Endothelial cell of umbilical vein (primary cell): ENCODE measurements around the gene OR10A3. TPM values are rescaled to one million over a fixed set of nuclear protein-coding genes. Genes with fewer than 3 reads are reported as not detected.

Experiments used
- BruUV-seq: library from RNA; stranded (reverse); fragments of 400-500 nt; replicated peaks from 2 replicates; lab custom pipeline; 2021; lab: Mats Ljungman, UMichigan
- CTCF ChIA-PET: fragments of 300-600, 350-600 bp; sonication (Branson Sonifier 250); formaldehyde crosslinking; loops from one replicate; lab custom pipeline; 2021; ENCODE audit warnings: antibody characterized with exemption, inconsistent platforms; lab: Charles Lee
- POLR2A ChIA-PET: fragments of 300-600, 350-600 bp; sonication (Branson Sonifier 250); formaldehyde crosslinking; loops from one replicate; lab custom pipeline; 2021; ENCODE audit warnings: antibody characterized with exemption, inconsistent platforms; lab: Charles Lee
- DNase-seq: peaks from one replicate; pipeline ENCODE4 v3.0.0-alpha.2; 2011; ENCODE audit warnings: low read depth, low spot score
- FAIRE-seq: peaks from 2 replicates; lab custom pipeline; 2011; peaks lifted over from hg19 to GRCh38; lab: Jason Lieb, UNC
- H2AFZ ChIP-seq: 2 replicates; pipeline ENCODE4 v1.6.0; 2012; ENCODE audit warnings: low read depth, low read length, control low read depth, inconsistent platforms
- H3K27ac ChIP-seq: 2 replicates; pipeline ENCODE4 v1.5.1; 2011; ENCODE audit warnings: low read depth, mild to moderate bottlenecking, control low read depth, low read length, moderate library complexity; ENCODE audit not compliant: insufficient read depth
- H3K27me3 ChIP-seq, 2 experiments: 2 replicates each; pipeline versions ENCODE4 v1.6.0 to v1.6.1; 2011; ENCODE audit warnings: low read length in 2 of 2, mixed read lengths in 1 of 2; ENCODE audit not compliant: control insufficient read depth in 2 of 2, insufficient read depth in 2 of 2
- H3K36me3 ChIP-seq, 2 experiments: 2 replicates in 1 of 2; 3 replicates in 1 of 2; pipeline ENCODE4 v1.5.1; 2011; ENCODE audit warnings: low read length in 2 of 2, mild to moderate bottlenecking in 1 of 2, moderate library complexity in 1 of 2; ENCODE audit not compliant: control insufficient read depth in 2 of 2, insufficient read depth in 2 of 2; ENCODE audit errors: extremely low read depth in 1 of 2
- H3K4me1 ChIP-seq: 3 replicates; pipeline ENCODE4 v1.5.1; 2011; ENCODE audit warnings: mild to moderate bottlenecking, low read length; ENCODE audit not compliant: control insufficient read depth, insufficient read depth; ENCODE audit errors: extremely low read depth
- H3K4me2 ChIP-seq: 2 replicates; pipeline ENCODE4 v1.6.1; 2011; ENCODE audit warnings: low read length, control low read depth, mixed read lengths; ENCODE audit not compliant: insufficient read depth
- H3K4me3 ChIP-seq, 3 experiments: fragments of 200-600 bp in 1 of 3; sonication (generic), shearing (Covaris generic) in 1 of 3; replicated peaks in 1 of 3; 2 replicates each; pipeline ENCODE4 v1.5.1; 2011 to 2016; ENCODE audit warnings: control low read depth in 3 of 3, low read length in 3 of 3, mild to moderate bottlenecking in 2 of 3, inconsistent platforms in 1 of 3, low read depth in 1 of 3, moderate library complexity in 1 of 3; ENCODE audit not compliant: insufficient read depth in 1 of 3
- H3K79me2 ChIP-seq: 2 replicates; pipeline ENCODE4 v1.6.0; 2012; ENCODE audit warnings: low read length, inconsistent platforms; ENCODE audit not compliant: control insufficient read depth, insufficient read depth
- H3K9ac ChIP-seq: replicated peaks from 2 replicates; pipeline ENCODE3; 2011; ENCODE audit warnings: low read length, control low read depth; ENCODE audit not compliant: insufficient read depth; ENCODE audit errors: extremely low read depth
- H3K9me1 ChIP-seq: replicated peaks from 3 replicates; pipeline ENCODE4 v1.6.0; 2011; ENCODE audit warnings: mild to moderate bottlenecking, low read length; ENCODE audit not compliant: control insufficient read depth, insufficient read depth; ENCODE audit errors: extremely low read depth
- H3K9me3 ChIP-seq: replicated peaks from 2 replicates; pipeline ENCODE4 v1.5.1; 2012; ENCODE audit warnings: low read length, inconsistent platforms; ENCODE audit not compliant: control insufficient read depth, insufficient read depth
- H4K20me1 ChIP-seq: replicated peaks from 2 replicates; pipeline ENCODE3; 2011; ENCODE audit warnings: mild to moderate bottlenecking, low read length; ENCODE audit not compliant: control insufficient read depth, insufficient read depth; ENCODE audit errors: extremely low read depth
- CTCF ChIP-seq, 2 donors: IDR thresholded peaks; 1 replicate in 1 of 2; 2 replicates in 1 of 2; pipeline ENCODE4 v1.5.1; 2011; ENCODE audit warnings: low read length in 2 of 2, mild to moderate bottlenecking in 2 of 2, moderate library complexity in 2 of 2, control low read depth in 1 of 2, inconsistent platforms in 1 of 2, low read depth in 1 of 2; ENCODE audit not compliant: insufficient read depth in 1 of 2; ENCODE audit errors: extremely low read depth in 1 of 2
- EZH2 ChIP-seq: IDR thresholded peaks from 2 replicates; pipeline ENCODE4 v1.6.1; 2012; ENCODE audit warnings: borderline replicate concordance, low read depth, mild to moderate bottlenecking, moderate library complexity, low read length, inconsistent platforms; ENCODE audit not compliant: severe bottlenecking
- FOS ChIP-seq: IDR thresholded peaks from 2 replicates; pipeline ENCODE4 v1.6.1; 2011; ENCODE audit warnings: mild to moderate bottlenecking, low read length, moderate library complexity, borderline replicate concordance; ENCODE audit not compliant: insufficient read depth
- GATA2 ChIP-seq: IDR thresholded peaks from 2 replicates; pipeline ENCODE4 v1.7.0; 2011; ENCODE audit warnings: low read depth, mild to moderate bottlenecking, moderate library complexity, mixed read lengths, low read length; ENCODE audit not compliant: insufficient read length, insufficient read depth
- JUN ChIP-seq: IDR thresholded peaks from 2 replicates; pipeline ENCODE4 v1.6.1; 2011; ENCODE audit warnings: borderline replicate concordance, low read depth; ENCODE audit not compliant: insufficient read length, insufficient read depth
- MAX ChIP-seq: IDR thresholded peaks from 2 replicates; pipeline ENCODE4 v1.6.1; 2011; ENCODE audit not compliant: insufficient read depth, insufficient read length
- MYC ChIP-seq: IDR thresholded peaks from one replicate; pipeline ENCODE4 v1.6.1; 2011; ENCODE audit warnings: mild to moderate bottlenecking, low read depth, low read length
- POLR2A ChIP-seq: IDR thresholded peaks from 2 replicates; pipeline ENCODE4 v1.6.1; 2012; ENCODE audit warnings: low read depth, mild to moderate bottlenecking, control low read depth, low read length
- POLR2AphosphoS5 ChIP-seq: IDR thresholded peaks from 2 replicates; pipeline ENCODE4 v1.6.1; 2012; ENCODE audit warnings: low read depth, mild to moderate bottlenecking, control low read depth, low read length, moderate library complexity; ENCODE audit not compliant: insufficient read depth
- dilution Hi-C: fragments of 300-500 bp; cut with MboI; formaldehyde crosslinking; loops from one replicate; pipeline ENCODE4 v1.15.0; 2019; ENCODE audit warnings: low sequenced_read_pairs; ENCODE audit not compliant: extremely low pct_ligation_motif_present
- intact Hi-C: fragments of 100-400 bp; cut with micrococcal nuclease; formaldehyde crosslinking; loops from one replicate; pipeline ENCODE4 v1.10.0; 2022
- polyA plus RNA-seq, 4 experiments: library from polyadenylated mRNA; depleted of rRNA in 3 of 4; stranded (reverse) in 3 of 4; unstranded in 1 of 4; fragments of >200 nt; gene quantifications; 2 replicates each; pipeline versions ENCODE4 v1.2.1 to v1.2.3, GENCODE V29; 2011 to 2012; ENCODE audit warnings: missing spikeins in 1 of 4
- total RNA-seq: library from RNA; stranded (reverse); gene quantifications from 2 replicates; pipeline ENCODE4 v1.2.3, GENCODE V29; 2021

Gene OR10A3
- total and polyA plus RNA-seq, 2 donors (not counting 3 experiments of a cell fraction or from before 2014, with no cell fraction given), result not detected

GRCh38 chr11:7896009-7896785, 45.3 kb downstream of the OR10A3 start:
- no peaks in the 10 kb centered on the region for H3K9me3 ChIP-seq
- H2AFZ ChIP-seq, result no peak overlapping the region
- dilution Hi-C loops (no loop called here), intact Hi-C loops (no loop called here)
- no peaks in the 10 kb centered on the region for H3K9me1 ChIP-seq
- H3K27me3 ChIP-seq, result peaks cover 0 to 1% of the 10 kb centered on the region in 2 experiments
- H3K9ac ChIP-seq, result no peak overlapping the region
- BruUV-seq, result no TSS peak
- no peak for DNase-seq
- H3K79me2 ChIP-seq, result no peaks in the 10 kb centered on the region
- no peak overlapping the region for H3K27ac ChIP-seq
- TF ChIP-seq FOS (no peak), POLR2A (no peak), MAX (no peak), MYC (no peak), CTCF (IDR thresholded peaks at IDR 0.05; ENCODE audit: extremely low read depth in 1 of 2, insufficient read depth in 1 of 2, low read depth in 1 of 2, low read length in 2 of 2) (no peak), GATA2 (no peak), POLR2AphosphoS5 (no peak), EZH2 (no peak), JUN (no peak)
- H3K4me2 ChIP-seq, result no peak overlapping the region
- ChIA-PET CTCF (interaction anchor here (0.7 to 7.7 kb wide), 5 partner anchors 9 to 203 kb away, joined by 3 to 132 read pairs (median 4); partner anchors contain the start of gene EIF3F), POLR2A (no interaction called here)
- no peak for FAIRE-seq
- H3K4me1 ChIP-seq, result peaks cover 4% of the 10 kb centered on the region
- no peak overlapping the region for H3K4me3 ChIP-seq
- H4K20me1 ChIP-seq, result no peaks in the 10 kb centered on the region
- H3K36me3 ChIP-seq, result no peaks in the 10 kb centered on the region
